Measurements from ENCODE around the gene OR1F1.
"Not testable (repeated sequence)": the region's sequence is repeated elsewhere in the genome, so short reads cannot be mapped to it uniquely, and the experiment has no call there.

The OR1F1 gene

GRCh38 chr16:3173892-3174617 lies 13.9 kb upstream of the OR1F1 start:
- peak; percentile 15 to 22 for ATAC-seq

GRCh38 chr16:3174618-3175148 lies 13.3 kb upstream of the OR1F1 start:
- no peak for ATAC-seq

DNA sequence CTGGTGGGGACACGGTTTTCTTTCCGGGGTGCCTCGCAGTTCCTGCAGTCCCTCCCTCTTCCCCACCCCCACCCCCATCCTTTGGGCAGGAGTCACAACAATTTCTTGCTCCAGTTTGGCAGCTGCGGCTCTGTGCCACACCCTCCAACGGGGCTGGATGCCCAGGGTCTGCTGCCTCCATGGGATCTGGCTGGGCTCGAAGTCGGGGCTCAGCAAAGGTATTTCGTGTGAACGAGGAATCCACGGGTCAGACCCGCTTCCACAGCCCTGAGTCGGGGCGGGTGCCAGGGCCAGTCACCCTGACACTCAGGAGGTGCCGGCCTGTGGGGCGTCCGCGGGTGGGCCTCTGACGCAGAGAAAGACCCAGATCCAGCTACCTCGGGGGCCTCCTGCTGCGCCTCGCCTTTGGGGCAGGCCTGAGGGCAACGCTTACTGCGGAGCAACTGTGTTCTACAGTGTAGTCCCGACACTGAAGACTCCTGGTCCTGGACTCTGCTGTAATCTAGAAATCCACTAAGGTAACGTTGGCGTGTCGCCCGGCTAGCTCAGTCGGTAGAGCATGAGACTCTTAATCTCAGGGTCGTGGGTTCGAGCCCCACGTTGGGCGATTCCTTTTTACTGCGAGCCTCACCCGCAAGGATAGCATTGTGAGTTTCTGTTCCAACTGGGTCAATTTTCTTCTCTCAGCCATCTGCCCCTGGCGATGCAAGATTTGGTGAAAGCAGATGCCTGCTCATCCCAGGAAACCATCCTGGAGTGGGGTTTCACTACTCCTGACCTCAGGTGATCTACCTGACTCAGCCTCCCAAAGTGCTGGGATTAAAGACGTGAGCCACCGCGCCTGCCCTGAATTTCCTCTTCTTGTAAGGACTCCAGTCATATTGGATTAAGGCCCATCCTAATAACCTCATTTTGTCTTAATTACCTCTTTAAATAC lies 12.6 kb upstream of the OR1F1 start:
- ATAC-seq: no peak

- no peak for ATAC-seq
Observed at GRCh38 chr16:3179651-3180050, 8.4 kb upstream of the OR1F1 start.

DNA sequence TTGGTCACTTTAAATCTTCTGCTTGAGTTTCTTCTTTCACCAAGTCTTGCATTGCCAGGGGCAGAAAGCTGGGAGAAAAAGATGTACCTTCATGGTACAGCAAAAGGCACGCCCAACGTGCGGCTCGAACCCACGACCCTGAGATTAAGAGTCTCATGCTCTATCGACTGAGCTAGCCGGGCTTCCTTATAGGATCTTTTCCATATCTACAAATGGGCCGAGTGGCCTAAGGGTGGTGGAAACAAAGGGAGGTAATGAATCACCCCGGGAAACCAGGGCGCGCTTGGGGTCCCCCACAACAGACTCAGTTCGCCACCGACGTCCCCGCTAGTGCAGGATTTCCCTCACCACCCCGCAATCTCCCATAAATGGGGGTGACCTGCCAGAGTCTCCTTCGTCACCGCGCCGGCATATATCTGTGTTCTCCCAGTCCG lies 7.5 kb upstream of the OR1F1 start:
- no peak for ATAC-seq

- ATAC-seq: not testable (repeated sequence)
Observed at GRCh38 chr16:3182293-3182607, 5.8 kb upstream of the OR1F1 start.

GRCh38 chr16:3182608-3183444 lies 5.2 kb upstream of the OR1F1 start:
- peak; percentile 41 to 54 for ATAC-seq

GRCh38 chr16:3183445-3184139 lies 4.4 kb upstream of the OR1F1 start:
- no peak for ATAC-seq

DNA sequence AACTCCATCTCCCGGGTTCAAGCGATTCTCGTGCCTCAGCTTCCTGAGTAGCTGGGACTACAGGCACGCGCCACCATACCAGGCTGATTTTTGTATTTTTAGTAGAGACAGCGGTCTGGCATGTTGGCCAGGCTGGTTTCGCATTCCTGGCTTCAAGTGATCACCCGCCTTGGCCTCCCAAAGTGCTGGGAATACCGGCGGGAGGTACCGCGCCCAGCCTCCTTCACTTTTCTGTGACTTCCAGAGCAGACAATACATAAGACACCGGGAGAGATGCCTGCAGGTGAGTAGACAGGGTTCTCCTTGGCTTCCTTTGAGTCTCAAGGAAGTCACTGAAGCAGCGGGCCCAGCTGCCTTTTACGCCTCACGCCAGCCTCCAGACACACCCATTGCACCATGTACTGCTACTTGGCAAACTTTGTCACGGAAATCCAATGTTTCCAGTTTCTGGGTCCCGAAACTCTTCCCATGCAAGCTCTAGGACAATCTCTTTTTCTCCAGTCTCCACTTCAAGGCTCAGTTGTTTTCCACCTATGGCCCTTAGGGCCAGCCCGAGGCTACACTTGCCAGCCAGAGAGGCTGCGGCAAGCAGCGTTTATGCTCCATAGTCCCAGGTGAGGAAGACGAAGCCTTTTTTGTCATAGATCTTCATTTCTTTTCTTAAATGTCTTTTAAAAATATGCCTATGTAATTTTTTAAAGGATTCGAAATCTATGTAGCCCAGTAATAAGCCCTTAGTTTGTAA lies 886 bp upstream of the OR1F1 start:
- no peak for ATAC-seq

DNA sequence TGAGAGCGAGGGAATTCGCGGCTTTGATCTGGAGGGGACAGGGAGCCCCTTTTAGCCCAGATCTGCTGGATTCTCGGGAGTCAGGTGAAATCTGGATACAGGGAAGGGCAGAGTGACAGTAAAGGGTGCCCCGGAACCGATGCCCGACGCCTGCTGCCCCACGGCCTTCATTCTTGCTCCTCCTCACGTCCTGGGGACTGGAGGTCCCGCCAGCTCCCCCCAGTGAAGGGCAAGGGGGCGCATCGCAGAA lies 596 bp downstream of the OR1F1 start:
- ATAC-seq: no peak

- ATAC-seq: peak; percentile 17 to 37
Observed at GRCh38 chr16:3188925-3189825, 1.2 kb downstream of the OR1F1 start.

DNA sequence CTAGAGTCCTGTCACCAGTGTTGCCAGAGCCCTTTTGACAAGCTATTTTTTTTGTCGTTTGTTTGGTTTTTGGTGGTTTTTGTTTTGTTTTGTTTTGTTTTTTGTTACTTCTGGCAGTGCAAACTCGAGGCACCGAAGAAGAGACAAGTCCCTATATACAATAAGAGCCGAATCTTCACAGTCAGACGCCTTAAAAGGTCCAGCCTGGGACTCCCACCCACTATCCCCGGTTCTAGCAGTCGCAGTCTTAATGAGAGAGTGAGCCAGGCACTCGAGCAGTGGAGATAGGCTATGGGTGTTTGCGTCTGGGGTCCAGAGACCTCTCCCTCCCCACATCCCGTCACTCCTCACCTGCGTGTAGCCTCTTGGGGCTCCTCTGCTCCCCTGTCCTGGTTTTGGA lies 1.9 kb downstream of the OR1F1 start:
- ATAC-seq: no peak

DNA sequence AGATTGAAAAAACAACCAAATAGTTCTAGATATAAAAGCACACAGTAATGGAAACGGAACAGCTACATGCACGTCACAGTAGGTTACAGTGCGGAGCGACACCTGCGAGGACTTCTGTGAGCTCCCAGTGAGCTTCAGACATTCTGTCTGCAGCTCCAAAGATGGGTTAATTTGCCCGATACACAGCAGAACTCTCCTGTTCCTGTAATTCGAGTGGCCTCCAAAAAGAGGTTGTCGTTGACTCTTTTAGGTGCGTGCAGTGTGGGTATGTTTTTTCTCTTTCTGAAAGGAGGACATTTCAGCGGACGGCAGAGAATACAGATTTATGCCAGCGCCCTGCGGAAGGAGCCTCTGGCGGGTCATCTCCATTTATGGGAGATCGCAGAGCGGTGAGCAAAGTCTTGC lies 2.9 kb downstream of the OR1F1 start:
- no peak for ATAC-seq

DNA sequence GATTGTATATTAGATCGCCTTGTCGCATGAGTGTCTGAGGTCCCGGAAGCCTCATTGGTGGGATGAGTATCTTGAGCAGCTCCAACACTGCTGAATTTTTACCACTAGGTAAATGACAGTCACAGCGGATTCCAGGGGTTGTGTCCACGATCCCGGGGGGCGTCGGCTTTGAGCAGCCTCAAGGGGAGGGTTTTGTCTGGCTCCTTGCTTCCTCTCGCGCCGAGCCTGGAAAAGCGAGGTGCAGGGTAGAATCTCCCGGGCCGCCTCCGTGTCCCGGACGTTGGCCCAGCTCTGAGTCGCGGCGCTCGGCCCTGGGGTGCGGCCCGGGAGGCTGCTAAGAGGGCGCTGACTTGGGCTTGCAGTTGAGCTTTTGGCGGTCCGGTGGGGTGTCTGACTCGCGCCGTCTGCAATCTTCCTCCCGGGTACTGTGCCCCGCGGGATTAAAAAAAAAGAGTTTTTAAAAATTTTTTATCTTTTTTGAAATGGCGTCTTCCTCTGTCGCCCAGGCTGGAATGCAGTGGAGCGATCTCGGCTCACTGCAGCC lies 4.5 kb downstream of the OR1F1 start:
- ATAC-seq: no peak

GRCh38 chr16:3193221-3194212 lies 5.5 kb downstream of the OR1F1 start:
- no peak for ATAC-seq

DNA sequence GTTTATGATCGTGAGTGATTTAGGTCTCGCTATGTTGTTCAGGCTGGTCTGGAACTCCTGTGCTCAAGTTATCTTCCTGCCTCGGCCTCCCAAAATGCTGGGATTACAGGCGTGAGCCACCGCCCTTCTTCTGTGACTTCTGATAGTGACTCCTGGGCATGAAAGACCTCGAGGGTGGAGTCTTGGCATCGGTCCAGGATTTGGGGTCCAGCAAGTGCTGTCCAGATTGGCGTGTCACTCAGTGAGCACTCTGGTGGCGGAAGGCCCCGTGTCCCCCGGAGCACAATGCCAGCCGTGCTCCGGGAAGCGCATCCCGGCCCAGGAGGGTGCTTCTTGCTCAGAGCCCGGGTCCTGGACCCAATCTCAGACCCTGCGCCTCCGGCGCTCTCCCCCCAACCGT lies 6.8 kb downstream of the OR1F1 start:
- no peak for ATAC-seq

- no peak for ATAC-seq
Observed at GRCh38 chr16:3195975-3196374, 8.0 kb downstream of the OR1F1 start.

GRCh38 chr16:3197694-3198333 lies 9.8 kb downstream of the OR1F1 start:
- ATAC-seq: not testable (repeated sequence)
